Hepatocyte (in vitro differentiated cells): ENCODE results near the gene SYT3. TPM values are rescaled to one million over a fixed set of nuclear protein-coding genes. Genes with fewer than 3 reads are reported as not detected.

Source experiments
- DNase-seq: peaks from one replicate; pipeline ENCODE4 v3.0.0-alpha.2; 2016; ENCODE audit warnings: low spot score
- H2AFZ ChIP-seq: fragments of 200-600 bp; sonication (generic); 2 replicates; pipeline ENCODE4 v1.6.0; 2016; ENCODE audit warnings: antibody characterized with exemption, mild to moderate bottlenecking
- H3K27ac ChIP-seq: fragments of 200-600 bp; sonication (generic); 2 replicates; pipeline ENCODE4 v1.5.1; 2016; ENCODE audit warnings: mild to moderate bottlenecking
- H3K27me3 ChIP-seq: fragments of 200-600 bp; sonication (generic); 2 replicates; pipeline ENCODE4 v1.6.1; 2016
- H3K36me3 ChIP-seq: fragments of 200-600 bp; sonication (generic); replicated peaks from 2 replicates; pipeline ENCODE4 v1.5.1; 2016; ENCODE audit warnings: low read depth; ENCODE audit not compliant: insufficient read depth
- H3K4me1 ChIP-seq: fragments of 200-600 bp; sonication (generic); 2 replicates; pipeline ENCODE4 v1.5.1; 2016; ENCODE audit warnings: mild to moderate bottlenecking, moderate library complexity; ENCODE audit not compliant: insufficient read depth
- H3K4me2 ChIP-seq: fragments of 200-600 bp; sonication (generic); 2 replicates; pipeline ENCODE4 v1.6.0; 2016
- H3K4me3 ChIP-seq: fragments of 200-600 bp; sonication (generic); 2 replicates; pipeline ENCODE4 v1.5.1; 2016; ENCODE audit warnings: mild to moderate bottlenecking
- H3K79me2 ChIP-seq: fragments of 200-600 bp; sonication (generic); 2 replicates; pipeline ENCODE4 v1.6.0; 2017; ENCODE audit warnings: mild to moderate bottlenecking
- H3K9me2 ChIP-seq: fragments of 200-600 bp; sonication (generic); replicated peaks from 2 replicates; pipeline ENCODE4 v1.6.0; 2017; ENCODE audit warnings: mild to moderate bottlenecking; ENCODE audit not compliant: insufficient read depth
- H3K9me3 ChIP-seq: fragments of 200-600 bp; sonication (generic); 2 replicates; pipeline ENCODE4 v1.5.1; 2016; ENCODE audit warnings: low read depth, mild to moderate bottlenecking
- H4K20me1 ChIP-seq: fragments of 200-600 bp; sonication (generic); 2 replicates; pipeline ENCODE4 v1.6.0; 2016; ENCODE audit warnings: mild to moderate bottlenecking; ENCODE audit not compliant: insufficient read depth, poor library complexity, severe bottlenecking
- CTCF ChIP-seq: fragments of 200-600 bp; sonication (generic); IDR thresholded peaks from 2 replicates; pipeline ENCODE4 v1.5.1; 2016; ENCODE audit warnings: antibody characterized with exemption, mild to moderate bottlenecking; ENCODE audit not compliant: poor library complexity
- EZH2 ChIP-seq: fragments of 200-600 bp; sonication (generic); IDR thresholded peaks from 2 replicates; pipeline ENCODE4 v1.6.1; 2016; ENCODE audit warnings: antibody characterized with exemption, mild to moderate bottlenecking, borderline replicate concordance
- EZH2phosphoT487 ChIP-seq: fragments of 200-600 bp; sonication (generic); IDR thresholded peaks from one replicate; pipeline ENCODE4 v1.6.1; 2018; ENCODE audit warnings: antibody characterized with exemption, mild to moderate bottlenecking, low read depth, moderate library complexity; ENCODE audit not compliant: unreplicated experiment, severe bottlenecking
- WGBS: methylation state at CpG from one replicate; pipeline ENCODE4 v1.1.6; 2016; ENCODE audit warnings: low lambda C conversion rate; ENCODE audit errors: missing lambda C conversion rate; 5-methylcytosine and 5-hydroxymethylcytosine counted together
- polyA plus RNA-seq: library from polyadenylated mRNA; unstranded; fragments of >200 nt; fragmentation: Nextera tagmentation; extraction: Ambion mirVana; gene quantifications from 2 replicates; pipeline ENCODE4 v1.2.1, GENCODE V29; 2016
- total RNA-seq: library from RNA; depleted of rRNA; stranded (reverse); fragments of >200 nt; gene quantifications from 2 replicates; pipeline ENCODE4 v1.2.3, GENCODE V29; 2014

SYT3 gene
- total and polyA plus RNA-seq, 2 experiments from 2014 or later: 1.5 to 2.2 TPM

DNA sequence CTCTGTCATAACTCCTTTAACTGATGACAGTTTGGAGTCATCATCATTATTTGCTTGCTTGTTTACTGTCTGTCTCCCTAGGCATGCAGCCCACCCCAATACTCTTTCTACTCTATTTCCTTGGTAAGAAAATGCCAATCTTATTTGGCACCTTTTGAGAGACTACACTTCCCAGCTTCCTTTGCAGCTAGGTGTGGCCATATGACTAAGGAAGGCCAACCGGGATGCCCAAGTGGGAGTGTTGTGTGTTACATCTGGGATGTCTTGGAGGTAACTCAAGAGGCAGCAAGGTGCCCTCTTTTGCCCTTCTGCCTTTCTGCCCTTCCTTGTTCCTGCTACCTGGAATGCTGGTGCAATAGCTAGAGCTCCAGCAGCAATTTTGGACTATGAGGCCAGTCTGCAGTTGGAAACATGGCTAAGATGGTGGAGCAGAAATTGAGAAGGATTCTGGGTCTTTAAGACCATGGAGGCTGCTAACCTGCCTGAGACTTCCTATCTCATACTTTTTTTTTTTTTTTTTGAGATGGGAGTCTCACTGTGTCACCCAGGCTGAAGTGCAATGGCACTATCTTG is 37.0 kb upstream of the SYT3 start:
- Histone ChIP-seq H3K36me3 (no peaks in the 10 kb centered on the region), H3K4me3 (no peak overlapping the region), H3K4me2 (no peak overlapping the region), H3K9me3 (no peaks in the 10 kb centered on the region), H3K4me1 (no peaks in the 10 kb centered on the region), H4K20me1 (no peaks in the 10 kb centered on the region), H3K27ac (no peak overlapping the region), H3K9me2 (no peaks in the 10 kb centered on the region), H3K79me2 (no peaks in the 10 kb centered on the region), H2AFZ (no peak overlapping the region), H3K27me3 (peaks cover 28% of the 10 kb centered on the region)
- WGBS: 42% methylated on average over 1 of the region's 1 CpG
- TF ChIP-seq EZH2phosphoT487: no peak
- no peak for TF ChIP-seq EZH2
- no peak for TF ChIP-seq CTCF
- no peak for DNase-seq

GRCh38 chr19:50673118-50673517 is 33.4 kb upstream of the SYT3 start:
- Histone ChIP-seq H3K9me3 (no peaks in the 10 kb centered on the region), H3K9me2 (no peaks in the 10 kb centered on the region), H3K36me3 (no peaks in the 10 kb centered on the region), H3K4me2 (no peak overlapping the region), H3K27ac (no peak overlapping the region), H3K27me3 (peaks cover 42% of the 10 kb centered on the region), H3K4me1 (no peaks in the 10 kb centered on the region), H4K20me1 (no peaks in the 10 kb centered on the region), H3K79me2 (no peaks in the 10 kb centered on the region), H2AFZ (no peak overlapping the region), H3K4me3 (no peak overlapping the region)
- no peak for DNase-seq
- no peak for TF ChIP-seq EZH2phosphoT487
- TF ChIP-seq EZH2: no peak
- no peak for TF ChIP-seq CTCF
- 75% methylated on average over 12 of the region's 15 CpGs for WGBS

- no peaks in the 10 kb centered on the region for H3K79me2 ChIP-seq
- no peaks in the 10 kb centered on the region for H3K9me2 ChIP-seq
- no peaks in the 10 kb centered on the region for H3K9me3 ChIP-seq
- no peak overlapping the region for H3K27ac ChIP-seq
- H3K36me3 ChIP-seq: no peaks in the 10 kb centered on the region
- no peak overlapping the region for H3K4me2 ChIP-seq
- H3K4me1 ChIP-seq: no peaks in the 10 kb centered on the region
- TF ChIP-seq EZH2phosphoT487: no peak
- no peak for TF ChIP-seq EZH2
- no peak for TF ChIP-seq CTCF
- H3K27me3 ChIP-seq: peaks cover 66% of the 10 kb centered on the region
- H4K20me1 ChIP-seq: no peaks in the 10 kb centered on the region
- no peak overlapping the region for H3K4me3 ChIP-seq
- no peak for DNase-seq
- 39% methylated on average over 5 of the region's 5 CpGs for WGBS
- H2AFZ ChIP-seq: no peak overlapping the region
Measured at GRCh38 chr19:50670102-50670380, 30.4 kb upstream of the SYT3 start.
